ENCODE results near the gene RPUSD1.
"Not testable (repeated sequence)": the region's sequence is repeated elsewhere in the genome, so short reads cannot be mapped to it uniquely, and the experiment has no call there.

Gene RPUSD1

DNA sequence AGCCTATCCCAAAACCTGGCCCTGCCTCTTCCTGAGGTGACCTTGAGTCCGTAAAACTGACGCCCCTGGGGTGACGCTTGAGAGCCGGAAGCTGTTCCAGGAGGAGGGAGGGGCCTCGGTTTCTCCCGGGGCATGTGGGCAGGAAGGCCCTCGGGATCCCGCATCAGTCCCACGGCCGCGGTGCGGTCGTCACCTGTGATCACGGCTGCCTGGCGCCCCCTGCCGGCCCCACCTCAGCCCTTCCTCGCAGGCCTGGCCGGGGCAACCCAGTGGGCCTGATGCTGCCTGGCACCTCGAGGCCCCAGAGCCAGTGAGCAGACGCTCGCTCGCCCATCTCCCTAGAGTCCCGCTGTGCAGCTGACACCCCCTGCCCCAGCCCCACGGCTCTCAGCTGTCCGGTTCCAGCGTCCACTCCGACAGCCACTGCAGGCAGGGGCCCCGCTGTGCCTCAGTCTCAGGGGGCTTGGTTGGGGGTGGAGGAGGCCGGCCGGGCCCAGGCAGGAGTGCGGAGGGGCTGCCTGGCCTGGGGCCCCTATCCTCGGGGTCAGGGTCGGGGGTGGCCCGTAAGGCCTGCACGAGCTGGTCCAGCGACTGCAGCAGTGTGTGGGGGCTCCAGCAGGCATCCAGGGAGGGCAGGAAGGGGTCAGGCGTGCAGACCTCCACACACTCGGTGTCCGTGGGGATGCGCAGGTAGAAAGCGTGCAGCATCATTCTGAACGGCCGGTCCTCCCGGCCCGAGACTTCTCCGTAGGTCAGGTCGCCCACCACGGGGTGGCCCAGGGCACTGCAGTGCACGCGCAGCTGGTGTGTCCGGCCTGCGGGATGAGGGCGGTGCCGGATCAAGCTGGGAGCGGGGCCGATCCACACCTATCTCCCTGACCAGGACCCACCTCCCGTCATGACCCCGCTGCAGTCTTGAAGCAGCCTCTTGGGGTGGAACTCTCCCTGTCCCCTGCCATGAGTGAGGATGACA, 2.3 kb downstream of the RPUSD1 start:
- peak; percentile 61 to 63 for DNase-seq (ENCODE audit: low read depth in 1 of 2, low spot score in 1 of 2)

DNA sequence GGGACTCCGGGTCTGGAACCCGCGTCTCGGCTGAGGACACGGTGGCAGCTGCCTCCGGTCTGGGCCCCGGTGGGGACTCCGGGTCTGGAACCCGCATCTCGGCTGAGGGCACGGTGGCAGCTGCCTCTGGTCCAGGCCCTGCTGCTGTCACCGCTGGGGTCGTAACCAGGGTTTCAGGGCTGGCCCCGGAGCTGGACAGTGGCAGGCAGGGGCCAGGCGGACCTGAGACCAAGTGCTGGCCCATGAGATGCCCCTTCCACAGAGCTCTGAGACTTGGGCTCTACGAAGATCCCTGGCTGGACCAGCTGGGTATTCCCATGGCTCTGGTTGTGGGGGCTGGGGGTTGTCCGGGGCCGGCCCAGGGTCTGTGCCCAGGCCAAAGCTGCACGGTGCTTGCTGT, 3.8 kb downstream of the RPUSD1 start:
- DNase-seq (ENCODE audit: low read depth in 1 of 2, low spot score in 1 of 2) = no peak

DNA sequence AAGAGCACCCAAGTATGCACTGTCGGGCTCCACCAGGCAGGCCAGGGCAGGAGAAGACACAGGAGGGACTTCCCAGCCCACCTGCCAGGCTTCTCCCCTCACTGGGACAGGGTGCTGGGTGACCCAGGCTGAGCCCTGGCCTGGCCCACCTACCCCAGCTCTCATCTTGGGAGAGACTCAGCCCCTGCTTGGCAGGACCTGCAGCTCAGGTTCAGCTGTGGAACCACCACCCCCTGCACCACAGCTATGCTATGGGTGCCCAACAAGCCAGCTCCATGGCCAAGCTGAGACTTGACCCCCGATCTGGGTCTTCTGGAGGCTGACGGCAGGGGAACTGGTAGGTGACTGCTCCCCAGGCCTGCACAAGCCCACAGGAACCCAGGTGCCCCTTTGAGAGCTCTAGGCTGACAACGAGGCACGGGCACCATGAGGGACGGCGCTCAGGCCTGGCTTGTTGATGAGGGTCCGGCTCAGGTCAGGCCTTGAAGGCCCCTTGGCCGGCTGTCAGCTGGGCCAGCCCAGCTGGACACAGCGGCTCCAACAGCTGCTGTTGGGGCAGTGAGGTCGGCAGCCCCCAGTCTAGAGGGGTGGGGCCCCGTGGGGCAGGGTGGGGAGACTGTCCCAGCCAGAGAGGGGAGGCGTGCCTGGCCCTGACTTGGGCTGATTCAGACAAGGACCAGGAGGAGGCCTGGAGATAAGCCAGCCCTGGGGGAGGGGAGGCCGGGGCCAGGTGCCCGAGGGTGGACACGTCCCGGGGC, 4.6 kb downstream of the RPUSD1 start:
- DNase-seq (ENCODE audit: low read depth in 1 of 2, low spot score in 1 of 2) = no peak

DNA sequence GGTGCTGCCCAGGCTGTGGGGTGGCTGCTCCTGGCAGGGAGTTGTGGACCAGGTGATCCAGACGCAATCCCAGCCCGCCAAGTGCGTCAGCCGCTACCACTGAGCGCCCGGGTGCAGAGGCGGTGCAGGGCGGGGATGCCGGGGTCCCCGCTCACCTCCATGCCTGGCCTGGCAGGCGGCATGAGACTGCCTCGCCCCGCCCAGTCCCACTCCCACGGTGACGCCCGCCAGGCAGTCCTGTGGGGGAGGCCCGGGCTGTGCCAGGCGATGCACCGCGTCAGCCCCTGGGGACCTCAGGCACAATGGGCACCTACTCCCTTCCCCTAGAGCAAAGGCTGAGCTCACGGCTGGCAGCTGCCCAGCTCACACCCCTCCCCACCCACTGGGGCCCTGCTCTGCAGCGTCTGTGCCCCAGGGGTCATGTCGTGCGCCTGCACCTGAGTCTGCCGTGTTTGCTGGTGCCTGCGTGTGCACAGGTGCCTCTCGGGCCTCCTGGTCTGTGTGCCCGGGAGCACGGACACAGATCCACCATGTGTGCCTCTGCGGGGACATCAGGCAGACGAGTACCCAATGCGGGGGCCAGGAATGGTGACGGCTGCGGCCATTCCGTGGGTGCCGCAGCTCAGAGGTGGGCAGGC, 5.3 kb downstream of the RPUSD1 start:
- no peak for DNase-seq (ENCODE audit: low read depth in 1 of 2, low spot score in 1 of 2)

DNA sequence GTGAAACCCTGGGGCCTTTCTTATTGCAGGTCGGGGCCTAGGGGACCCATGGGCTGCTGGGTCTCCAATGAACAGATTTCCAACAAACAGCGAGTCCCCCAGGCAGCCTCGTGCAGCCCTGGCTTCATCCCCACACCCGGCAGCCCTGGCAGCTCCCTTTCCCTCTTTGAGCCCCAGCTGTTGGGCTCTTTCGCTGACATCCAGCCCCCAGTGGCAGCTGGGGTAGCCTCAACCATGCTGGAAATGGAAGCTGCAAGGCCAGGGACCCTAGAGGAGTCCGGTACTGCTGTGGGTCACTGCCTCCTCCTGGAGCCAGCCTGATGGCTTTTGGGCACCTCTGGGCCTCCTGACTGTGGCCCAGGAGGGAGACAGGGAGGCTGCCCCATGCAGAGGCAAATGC, 5.9 kb downstream of the RPUSD1 start:
- no peak for DNase-seq (ENCODE audit: low read depth in 1 of 2, low spot score in 1 of 2)

DNA sequence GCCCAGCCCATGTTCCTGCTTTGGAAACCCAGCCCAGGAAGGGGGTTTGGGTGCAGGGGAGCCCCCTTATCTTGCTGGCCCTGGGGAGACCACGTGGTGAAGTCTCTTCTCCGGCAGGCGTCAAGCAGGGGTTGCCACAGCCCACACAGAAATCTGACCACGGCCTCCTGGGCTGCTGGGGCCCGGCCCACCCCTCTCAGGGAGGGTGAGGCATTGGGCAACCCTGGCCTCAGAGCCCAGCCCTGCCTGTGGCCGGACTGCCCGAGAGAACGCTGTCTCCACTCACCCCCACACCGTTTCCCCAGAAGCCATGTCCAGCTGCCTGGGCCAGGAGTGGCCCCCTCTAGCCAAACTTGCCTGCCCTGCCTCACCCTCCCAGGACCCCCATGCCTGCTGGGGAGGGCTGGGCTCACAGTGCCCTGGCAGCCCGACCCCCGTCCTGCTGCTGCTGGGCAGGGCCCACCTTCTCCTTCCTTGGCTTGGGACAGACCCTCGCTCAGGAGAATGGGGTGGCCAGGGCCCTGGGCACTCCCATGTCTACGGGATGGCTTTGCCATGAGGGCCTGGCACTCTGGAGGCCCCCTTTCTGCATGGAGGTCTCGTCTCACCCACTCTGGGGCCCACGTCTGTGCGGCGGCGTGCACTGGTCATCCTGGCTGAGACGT, 6.7 kb downstream of the RPUSD1 start:
- DNase-seq (ENCODE audit: low read depth in 1 of 2, low spot score in 1 of 2) = no peak

DNA sequence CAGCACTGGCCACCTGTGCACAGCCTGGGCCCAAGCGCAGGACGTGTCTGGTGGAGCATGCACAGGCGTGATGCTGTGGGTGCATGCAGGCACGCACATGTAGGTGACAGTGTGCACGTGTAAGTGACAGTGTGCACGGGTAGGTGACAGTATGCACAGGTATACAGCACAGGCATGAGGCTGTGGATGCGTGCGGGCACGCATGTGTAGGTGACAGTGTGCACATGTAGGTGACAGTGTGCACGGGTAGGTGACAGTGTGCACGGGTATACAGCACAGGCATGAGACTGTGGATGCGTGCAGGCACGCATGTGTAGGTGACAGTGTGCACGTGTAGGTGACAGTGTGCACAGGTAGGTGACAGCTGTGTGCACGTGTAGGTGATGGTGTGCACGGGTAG, 7.9 kb downstream of the RPUSD1 start:
- no peak for DNase-seq (ENCODE audit: low read depth in 1 of 2, low spot score in 1 of 2)

DNA sequence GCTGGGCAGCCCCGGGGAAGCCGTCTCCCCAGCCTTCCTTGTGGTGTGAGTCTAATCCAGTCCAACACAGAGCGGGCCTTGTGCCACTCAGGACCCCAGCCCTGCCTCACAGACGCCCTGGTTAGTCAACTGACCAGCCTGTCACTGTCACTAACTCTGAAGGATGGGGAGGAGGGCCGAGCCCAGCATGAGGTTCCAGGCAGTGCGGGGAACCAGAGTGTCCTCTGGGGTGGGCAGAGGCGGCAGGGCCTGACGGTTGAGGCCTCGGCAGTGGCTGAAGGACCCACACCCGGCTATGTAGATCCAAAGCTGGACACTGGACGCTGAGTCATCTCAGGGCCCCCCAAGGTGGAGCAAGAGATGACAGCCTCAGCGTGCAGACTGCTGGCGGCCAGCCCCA, 8.6 kb downstream of the RPUSD1 start:
- no peak for DNase-seq (ENCODE audit: low read depth in 1 of 2, low spot score in 1 of 2)

DNA sequence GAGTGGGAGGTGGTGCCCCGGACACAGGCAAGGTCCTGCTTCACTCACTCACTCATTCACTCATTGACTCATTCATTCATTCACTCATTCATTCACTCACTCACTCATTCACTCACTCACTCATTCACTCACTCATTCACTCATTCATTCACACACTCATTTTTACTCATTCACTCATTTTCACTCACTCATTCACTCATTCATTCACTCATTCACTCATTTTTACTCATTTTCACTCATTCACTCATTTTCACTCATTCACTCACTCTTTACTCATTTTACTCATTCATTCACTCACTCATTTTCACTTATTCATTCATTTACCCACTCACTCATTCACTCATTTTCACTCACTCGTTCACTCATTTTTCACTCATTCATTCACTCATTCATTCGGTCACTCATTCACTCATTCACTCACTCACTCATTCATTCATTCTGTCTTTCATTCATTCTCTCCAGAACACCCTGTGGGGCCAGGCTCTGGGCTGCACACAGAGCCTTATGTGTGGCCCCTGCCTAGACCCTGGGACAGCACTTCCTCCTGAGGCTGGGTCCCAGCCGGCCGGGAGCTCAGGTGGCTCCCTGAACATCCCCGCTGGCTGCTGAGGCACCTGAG, 9.2 kb downstream of the RPUSD1 start:
- DNase-seq (ENCODE audit: low read depth in 1 of 2, low spot score in 1 of 2) = no peak

DNA sequence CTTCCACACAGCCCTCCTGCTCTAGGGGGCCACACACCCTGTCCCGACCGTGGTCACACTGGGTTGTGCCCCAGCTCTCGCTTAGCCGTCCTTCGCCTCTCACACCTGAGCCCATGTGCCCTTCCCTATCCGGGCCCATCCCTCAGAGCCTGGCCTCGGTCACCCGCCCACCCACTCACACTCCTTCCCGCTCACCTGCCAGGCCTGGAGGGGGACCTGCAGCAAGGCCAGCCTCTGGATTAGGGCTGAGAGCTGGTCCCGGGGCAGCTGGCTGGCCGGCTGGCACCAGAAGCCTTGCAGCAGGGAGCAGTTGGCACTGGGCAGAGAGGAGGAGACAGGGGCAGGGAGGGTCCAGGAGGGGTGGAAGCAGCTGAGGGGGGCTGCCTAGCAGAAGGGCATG, 9.7 kb downstream of the RPUSD1 start:
- DNase-seq (ENCODE audit: low read depth in 1 of 2, low spot score in 1 of 2) = no peak

DNA sequence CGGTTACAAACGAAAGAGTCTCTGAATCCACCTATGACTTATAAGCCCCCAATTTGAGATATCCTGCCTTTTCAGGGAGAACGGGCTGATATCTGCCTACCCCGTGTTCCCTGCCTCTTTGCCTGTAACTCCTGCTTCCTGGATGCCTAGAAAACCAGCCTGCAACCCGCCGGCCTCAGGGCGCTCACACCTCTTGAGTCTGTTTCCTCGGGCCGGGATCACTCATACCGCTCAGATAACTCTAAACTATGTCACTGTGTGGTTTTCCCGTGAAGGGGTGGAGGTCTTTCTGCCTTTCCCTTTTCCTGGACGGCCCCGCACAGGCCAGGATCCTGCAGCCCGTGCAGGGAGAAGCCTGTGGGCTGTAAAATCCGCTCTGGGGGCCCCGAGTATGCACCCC, 10.4 kb downstream of the RPUSD1 start:
- DNase-seq (ENCODE audit: low read depth in 1 of 2, low spot score in 1 of 2) = no peak

DNA sequence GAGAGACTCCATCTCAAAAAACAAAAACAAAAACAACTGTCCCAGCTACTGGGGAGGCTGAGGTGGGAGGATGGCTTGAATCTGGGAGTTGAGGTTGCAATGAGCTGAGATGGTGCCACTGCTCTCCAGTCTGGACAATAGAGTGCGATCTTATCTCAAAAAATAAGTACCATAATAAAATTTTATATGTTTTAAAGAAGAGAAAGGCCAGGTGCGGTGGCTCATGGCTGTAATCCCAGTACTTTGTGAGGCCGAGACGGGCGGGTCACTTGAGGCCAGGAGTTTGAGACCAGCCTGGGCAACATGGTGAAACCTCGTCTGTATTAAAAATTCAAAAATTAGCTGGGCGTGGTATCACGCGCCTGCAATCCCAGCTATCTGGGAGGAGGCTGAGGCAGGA, 11.4 kb downstream of the RPUSD1 start:
- DNase-seq (ENCODE audit: low read depth in 1 of 2, low spot score in 1 of 2) = no peak

DNA sequence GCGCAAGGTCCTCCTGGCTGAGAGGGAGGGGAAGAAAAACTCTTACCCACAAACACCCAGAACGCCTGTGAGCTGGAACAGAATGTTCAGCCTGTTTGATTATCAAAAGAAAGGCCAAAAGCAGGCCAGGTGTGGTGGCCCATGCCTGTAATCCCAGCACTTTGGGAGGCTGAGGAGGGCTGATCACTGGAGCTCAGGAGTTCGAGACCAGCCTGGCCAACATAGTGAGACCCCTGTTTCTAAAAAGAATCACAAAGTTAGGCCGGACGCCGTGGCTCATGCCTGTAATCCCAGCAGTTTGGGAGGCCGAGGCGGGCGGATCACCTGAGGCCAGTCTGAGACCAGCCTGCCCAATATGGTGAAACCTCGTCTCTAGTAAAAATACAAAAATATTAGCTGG, 11.9 kb downstream of the RPUSD1 start:
- DNase-seq (ENCODE audit: low read depth in 1 of 2, low spot score in 1 of 2) = not testable (repeated sequence)

DNA sequence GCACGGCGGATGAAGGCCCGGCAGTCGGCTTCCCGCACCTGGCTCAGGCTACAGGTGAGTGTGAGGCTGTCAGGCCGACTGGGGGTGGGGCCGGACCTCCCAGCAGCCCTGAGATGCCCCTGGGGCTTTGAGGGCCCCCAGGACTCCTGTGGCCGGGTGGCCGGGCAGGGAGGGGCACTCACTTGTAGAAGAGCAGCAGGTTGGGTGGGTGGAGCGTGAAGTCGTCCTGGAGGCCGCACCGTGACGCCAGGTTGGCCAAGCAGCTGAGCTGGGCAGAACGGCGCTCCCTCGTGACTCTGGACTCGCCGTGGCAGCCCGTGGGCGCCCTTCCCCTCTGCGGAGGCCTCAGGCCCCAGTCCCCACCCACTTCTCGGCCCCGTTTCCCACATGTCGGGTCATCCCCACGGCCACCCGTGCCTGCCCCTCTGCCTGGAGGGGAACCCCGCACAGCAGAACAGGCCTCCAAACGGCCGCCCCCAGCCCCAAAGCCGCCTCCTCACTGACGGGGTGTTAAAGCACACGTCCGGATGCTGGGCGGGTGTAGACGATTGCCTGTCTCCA, 12.9 kb downstream of the RPUSD1 start:
- DNase-seq (ENCODE audit: low read depth in 1 of 2, low spot score in 1 of 2) = no peak

DNA sequence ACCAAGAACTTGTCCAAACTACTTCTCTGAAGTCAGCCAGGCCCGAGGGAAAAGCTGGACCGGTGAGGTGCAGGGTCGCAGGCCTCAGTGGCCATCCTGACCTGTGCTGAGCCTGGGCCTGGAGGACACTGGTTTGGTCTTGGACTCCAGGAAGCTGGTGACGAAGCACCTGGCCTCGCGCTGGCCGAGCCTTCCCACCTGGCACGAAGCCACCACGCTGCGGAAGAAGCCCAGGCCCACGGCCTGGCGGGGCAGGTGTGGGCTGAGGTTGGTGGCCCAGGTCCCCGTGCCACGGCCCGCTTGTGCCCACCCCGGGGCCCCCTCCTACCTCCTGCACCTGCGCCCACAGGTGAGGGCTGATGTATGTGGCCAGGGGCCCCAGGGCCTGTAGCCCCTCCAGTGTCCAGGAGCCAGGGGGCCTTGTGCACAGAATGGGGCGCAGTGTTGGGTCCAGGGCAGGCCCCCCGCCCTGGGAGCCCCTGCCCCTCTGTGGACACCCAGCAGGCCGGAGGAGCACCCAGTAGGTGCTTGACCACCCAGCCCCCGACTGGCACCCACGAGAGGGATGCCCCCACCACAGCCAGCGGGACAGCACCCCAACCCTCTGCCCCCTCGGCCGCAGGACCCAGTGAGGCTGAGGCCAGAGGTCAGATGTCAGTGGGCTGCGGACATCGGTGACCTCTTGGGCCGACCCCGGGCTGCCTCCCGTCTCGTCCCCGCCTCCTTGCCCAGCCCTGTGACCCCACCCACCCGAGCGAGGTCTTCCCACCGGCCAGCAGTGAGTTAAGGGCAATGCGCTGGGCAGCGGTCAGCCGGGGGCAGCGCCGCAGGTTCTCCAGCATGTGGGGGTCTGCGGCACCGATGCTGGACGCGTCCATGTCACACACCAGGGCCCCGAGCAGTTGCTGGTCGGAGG, 13.8 kb downstream of the RPUSD1 start:
- no peak for DNase-seq (ENCODE audit: low read depth in 1 of 2, low spot score in 1 of 2)

DNA sequence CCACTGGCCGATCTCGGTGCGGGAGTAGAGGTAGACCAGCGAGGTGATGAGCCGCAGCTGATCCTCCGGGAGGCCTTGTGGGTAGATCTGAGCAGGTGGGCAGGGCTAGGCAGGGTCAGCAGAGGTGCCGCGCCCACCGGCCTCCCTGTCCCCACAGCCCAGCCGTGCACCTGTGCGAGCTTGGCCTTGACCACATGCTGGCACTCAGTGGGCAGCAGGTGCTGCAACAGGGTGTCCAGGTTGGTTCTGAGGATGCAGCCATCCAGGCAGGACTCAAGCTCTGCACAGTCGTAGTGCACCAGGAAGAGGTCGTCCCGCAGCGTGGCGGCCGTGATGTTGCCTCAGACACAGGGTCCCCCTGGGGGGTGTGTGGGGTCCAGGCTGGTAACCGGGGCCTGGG, 15.2 kb downstream of the RPUSD1 start:
- no peak for DNase-seq (ENCODE audit: low read depth in 1 of 2, low spot score in 1 of 2)

DNA sequence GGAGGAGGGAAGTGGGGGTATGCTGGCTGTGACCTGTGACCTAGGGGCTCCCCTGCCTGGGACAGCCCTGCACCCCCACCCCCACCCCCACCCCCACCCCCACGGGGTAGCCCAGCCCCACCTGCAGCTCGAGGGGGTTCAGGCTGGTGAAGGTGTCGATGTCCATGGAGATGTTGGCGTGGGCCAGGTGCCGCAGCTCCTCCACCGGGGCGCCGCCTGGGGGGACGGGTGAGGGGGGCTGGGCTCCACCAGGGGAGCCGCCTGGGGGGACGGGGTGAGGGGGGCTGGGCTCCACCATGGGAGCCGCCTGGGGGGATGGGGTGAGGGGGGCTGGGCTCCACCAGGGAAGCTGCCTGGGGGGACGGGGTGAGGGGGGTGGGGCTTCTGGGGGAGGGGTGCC, 17.8 kb downstream of the RPUSD1 start:
- no peak for DNase-seq (ENCODE audit: low read depth in 1 of 2, low spot score in 1 of 2)

DNA sequence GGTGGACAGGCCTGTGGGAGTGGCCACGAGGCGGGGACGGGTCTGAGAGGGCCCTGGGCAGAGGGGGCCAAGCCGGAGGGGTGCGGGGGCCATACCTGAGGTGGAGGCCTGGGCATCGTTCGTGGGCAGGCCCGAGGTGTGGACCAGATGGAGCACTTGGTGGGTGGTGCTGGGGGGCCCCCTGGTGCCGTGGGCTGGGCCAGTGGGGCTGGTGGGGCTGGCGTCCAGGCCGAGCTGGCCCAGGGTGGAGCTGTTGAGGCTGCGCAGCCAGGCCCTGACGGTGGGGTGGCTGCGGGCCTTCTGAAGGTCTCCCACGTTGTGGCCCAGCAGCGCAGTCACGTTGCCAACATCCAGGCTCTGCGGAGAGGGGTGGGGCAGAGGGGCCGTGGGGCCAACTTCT, 18.2 kb downstream of the RPUSD1 start:
- no peak for DNase-seq (ENCODE audit: low read depth in 1 of 2, low spot score in 1 of 2)

DNA sequence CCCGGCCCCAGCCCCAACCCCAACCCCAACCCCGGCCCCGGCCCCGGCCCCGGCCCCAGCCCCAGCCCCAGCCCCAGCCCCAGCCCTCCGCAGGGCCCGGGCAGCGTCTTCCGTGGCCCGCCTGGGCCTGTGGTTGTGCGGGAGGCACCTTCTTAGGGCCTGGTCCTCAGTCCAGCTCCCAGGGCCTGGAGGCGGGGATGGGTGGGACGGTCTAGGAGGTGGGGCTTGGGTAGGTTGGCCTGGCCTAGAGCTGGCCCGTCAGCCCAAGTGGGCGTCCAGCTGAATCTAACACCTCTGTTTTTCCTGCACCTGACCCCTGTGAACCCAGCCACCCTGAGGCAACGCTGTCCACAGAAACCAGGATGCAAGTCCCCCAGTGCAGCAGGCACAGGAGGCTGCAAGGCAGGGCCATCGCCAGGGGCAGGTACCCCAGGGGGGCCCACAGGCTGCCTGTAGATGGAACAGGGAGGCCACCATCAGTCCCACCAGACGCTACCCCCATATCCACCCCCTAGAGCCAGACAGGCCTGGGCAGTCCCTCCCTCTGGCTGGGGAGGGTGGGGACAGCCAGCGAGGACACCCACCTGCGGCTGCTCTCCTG, 18.9 kb downstream of the RPUSD1 start:
- DNase-seq (ENCODE audit: low read depth in 1 of 2, low spot score in 1 of 2) = no peak
